ENCODE measurements around the gene HGD. TPM values are rescaled to one million over a fixed set of nuclear protein-coding genes. Genes with fewer than 3 reads are reported as not detected.

Gene HGD
- total RNA-seq, 1 experiment from 2014 or later: 0.44 TPM

DNA sequence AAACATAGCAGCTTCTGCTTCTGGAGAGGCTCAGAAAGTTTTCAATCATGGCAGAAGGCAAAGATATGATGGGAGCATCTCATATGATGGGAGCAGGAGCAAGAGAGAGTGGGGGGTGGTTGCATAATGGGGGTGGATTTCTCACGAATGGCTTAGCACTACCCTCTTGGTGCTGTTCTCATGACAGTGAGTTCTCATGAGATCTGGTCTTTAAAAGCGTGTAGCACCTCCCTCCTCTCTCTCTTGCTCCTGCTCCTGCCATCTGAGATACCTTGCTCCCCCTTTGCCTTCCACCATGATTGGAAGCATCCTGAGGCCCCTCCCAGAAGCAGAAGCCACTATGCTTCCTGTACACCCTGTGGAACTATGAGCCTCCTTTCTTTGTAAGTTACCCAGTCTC, 22.2 kb downstream of the HGD start:
- TF ChIP-seq, protein P1, sequence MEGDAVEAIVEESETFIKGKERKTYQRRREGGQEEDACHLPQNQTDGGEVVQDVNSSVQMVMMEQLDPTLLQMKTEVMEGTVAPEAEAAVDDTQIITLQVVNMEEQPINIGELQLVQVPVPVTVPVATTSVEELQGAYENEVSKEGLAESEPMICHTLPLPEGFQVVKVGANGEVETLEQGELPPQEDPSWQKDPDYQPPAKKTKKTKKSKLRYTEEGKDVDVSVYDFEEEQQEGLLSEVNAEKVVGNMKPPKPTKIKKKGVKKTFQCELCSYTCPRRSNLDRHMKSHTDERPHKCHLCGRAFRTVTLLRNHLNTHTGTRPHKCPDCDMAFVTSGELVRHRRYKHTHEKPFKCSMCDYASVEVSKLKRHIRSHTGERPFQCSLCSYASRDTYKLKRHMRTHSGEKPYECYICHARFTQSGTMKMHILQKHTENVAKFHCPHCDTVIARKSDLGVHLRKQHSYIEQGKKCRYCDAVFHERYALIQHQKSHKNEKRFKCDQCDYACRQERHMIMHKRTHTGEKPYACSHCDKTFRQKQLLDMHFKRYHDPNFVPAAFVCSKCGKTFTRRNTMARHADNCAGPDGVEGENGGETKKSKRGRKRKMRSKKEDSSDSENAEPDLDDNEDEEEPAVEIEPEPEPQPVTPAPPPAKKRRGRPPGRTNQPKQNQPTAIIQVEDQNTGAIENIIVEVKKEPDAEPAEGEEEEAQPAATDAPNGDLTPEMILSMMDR (IDR thresholded peaks at IDR 0.05; ENCODE audit: unreplicated experiment): no peak

GRCh38 chr3:120659285-120659684, 22.8 kb downstream of the HGD start:
- Mint-ChIP-seq H3K27me3 (ENCODE audit: insufficient read depth, unreplicated experiment) (peaks cover 28% of the 10 kb centered on the region), H3K36me3 (ENCODE audit: insufficient read depth, unreplicated experiment) (no peaks in the 10 kb centered on the region), H3K4me1 (ENCODE audit: insufficient read depth, unreplicated experiment) (no peaks in the 10 kb centered on the region), H3K9me3 (ENCODE audit: unreplicated experiment) (no peaks in the 10 kb centered on the region), H3K27ac (ENCODE audit: low read depth, unreplicated experiment) (no peak overlapping the region), H3K4me3 (ENCODE audit: unreplicated experiment) (no peak overlapping the region)
- TF ChIP-seq, protein P1 (IDR thresholded peaks at IDR 0.05; ENCODE audit: unreplicated experiment): no peak
- BruUV-seq (replicated peaks): no TSS peak
- DNase-seq (ENCODE audit: unreplicated experiment): no peak
- CTCF ChIA-PET: interaction anchor here (0.5 kb wide), 1 partner anchor 92 kb away, joined by 5 read pairs; no protein-coding TSS in a partner anchor
- POLR2A ChIA-PET: no interaction called here
- intact Hi-C loops (cut with micrococcal nuclease): no loop called here

More for the DNA sequence above, 22.2 kb downstream of the HGD start:
- no peak for DNase-seq (ENCODE audit: unreplicated experiment)
- ChIA-PET CTCF (interaction anchor here (0.5 kb wide), 1 partner anchor 92 kb away, joined by 5 read pairs; no protein-coding TSS in a partner anchor), POLR2A (no interaction called here)
- Mint-ChIP-seq H3K36me3 (ENCODE audit: insufficient read depth, unreplicated experiment) (no peaks in the 10 kb centered on the region), H3K9me3 (ENCODE audit: unreplicated experiment) (no peaks in the 10 kb centered on the region), H3K4me1 (ENCODE audit: insufficient read depth, unreplicated experiment) (no peaks in the 10 kb centered on the region), H3K27me3 (ENCODE audit: insufficient read depth, unreplicated experiment) (peaks cover 34% of the 10 kb centered on the region), H3K4me3 (ENCODE audit: unreplicated experiment) (no peak overlapping the region), H3K27ac (ENCODE audit: low read depth, unreplicated experiment) (no peak overlapping the region)
- no TSS peak for BruUV-seq (replicated peaks)
- intact Hi-C loops (cut with micrococcal nuclease): no loop called here

DNA sequence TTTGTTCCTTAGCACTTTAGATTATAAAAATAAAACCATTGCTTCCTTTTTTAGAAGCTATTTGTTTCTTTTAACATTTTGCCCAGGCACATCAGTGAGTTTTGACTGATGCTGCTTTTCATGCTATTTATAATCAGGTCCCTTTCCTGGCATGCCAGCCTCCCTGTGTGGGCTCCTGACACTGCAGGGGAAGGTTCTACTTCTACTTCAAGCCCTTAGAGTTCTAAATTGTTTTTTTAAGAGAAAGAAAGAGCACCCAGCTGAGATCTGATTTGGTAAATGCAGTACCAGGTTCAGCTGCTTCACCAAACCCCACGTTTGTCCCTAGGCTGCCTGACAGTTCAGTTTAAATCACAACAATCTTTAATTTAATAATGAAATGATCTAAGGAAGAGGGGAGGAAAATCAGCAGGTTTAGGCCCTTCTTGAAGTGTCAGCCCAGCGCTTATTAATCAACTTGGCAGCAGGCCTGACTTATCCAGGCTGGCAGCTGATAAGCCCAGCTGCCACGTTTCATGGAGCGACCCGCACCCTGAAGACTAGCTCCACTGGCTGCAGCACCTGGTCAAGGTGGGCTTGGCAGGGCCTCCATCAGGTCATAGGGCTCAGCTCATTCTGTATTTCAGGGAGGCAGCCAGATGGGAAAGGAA, 29.0 kb downstream of the HGD start:
- TF ChIP-seq, protein P1 (IDR thresholded peaks at IDR 0.05; ENCODE audit: unreplicated experiment): no peak
- DNase-seq (ENCODE audit: unreplicated experiment): no peak
- intact Hi-C loops (cut with micrococcal nuclease): no loop called here
- no peaks in the 10 kb centered on the region for H3K9me3 Mint-ChIP-seq (ENCODE audit: unreplicated experiment)
- H3K4me3 Mint-ChIP-seq (ENCODE audit: unreplicated experiment): no peak overlapping the region
- CTCF ChIA-PET: interaction anchor here (1.4 kb wide), 1 partner anchor 142 kb away, joined by 3 read pairs; no protein-coding TSS in a partner anchor
- no peaks in the 10 kb centered on the region for H3K4me1 Mint-ChIP-seq (ENCODE audit: insufficient read depth, unreplicated experiment)
- POLR2A ChIA-PET: interaction anchor here (0.7 kb wide), 1 partner anchor 57 kb away, joined by 3 read pairs; the partner anchor contains the start of gene NDUFB4
- H3K27me3 Mint-ChIP-seq (ENCODE audit: insufficient read depth, unreplicated experiment): no peaks in the 10 kb centered on the region
- H3K36me3 Mint-ChIP-seq (ENCODE audit: insufficient read depth, unreplicated experiment): no peaks in the 10 kb centered on the region
- no TSS peak for BruUV-seq (replicated peaks)
- no peak overlapping the region for H3K27ac Mint-ChIP-seq (ENCODE audit: low read depth, unreplicated experiment)

- H3K9me3 Mint-ChIP-seq (ENCODE audit: unreplicated experiment): no peaks in the 10 kb centered on the region
- H3K36me3 Mint-ChIP-seq (ENCODE audit: insufficient read depth, unreplicated experiment): no peaks in the 10 kb centered on the region
- TF ChIP-seq, protein P1 (IDR thresholded peaks at IDR 0.05; ENCODE audit: unreplicated experiment): no peak
- CTCF ChIA-PET: interaction anchor here (1.4 kb wide), 1 partner anchor 143 kb away, joined by 3 read pairs; no protein-coding TSS in a partner anchor
- intact Hi-C loops (cut with micrococcal nuclease): no loop called here
- POLR2A ChIA-PET: no interaction called here
- H3K4me1 Mint-ChIP-seq (ENCODE audit: insufficient read depth, unreplicated experiment): no peaks in the 10 kb centered on the region
- H3K4me3 Mint-ChIP-seq (ENCODE audit: unreplicated experiment): no peak overlapping the region
- BruUV-seq (replicated peaks): no TSS peak
- H3K27me3 Mint-ChIP-seq (ENCODE audit: insufficient read depth, unreplicated experiment): no peaks in the 10 kb centered on the region
- no peak overlapping the region for H3K27ac Mint-ChIP-seq (ENCODE audit: low read depth, unreplicated experiment)
- no peak for DNase-seq (ENCODE audit: unreplicated experiment)
Observed at GRCh38 chr3:120652281-120652680, 29.8 kb downstream of the HGD start.

Data from MCF 10A (cell line).